Esophagus muscularis mucosa (tissue), 3 donors: ENCODE data around the gene GNPNAT1.

Experiments
- POLR2A ChIP-seq: fragments of 450-650 bp; IDR thresholded peaks from one replicate; pipeline ENCODE4 v1.6.1; 2017; ENCODE audit warnings: antibody characterized with exemption, moderate library complexity, mild to moderate bottlenecking, low read depth
- POLR2AphosphoS5 ChIP-seq, 2 donors: sonication (generic); formaldehyde crosslinking; IDR thresholded peaks; one replicate each; pipeline ENCODE4 v1.6.1; 2017; ENCODE audit warnings: antibody characterized with exemption in 2 of 2
- TF ChIP-seq, protein P1 (sequence below), 3 experiments: fragments of 200-600 bp in 2 of 3; fragments of 450-650 bp in 1 of 3; sonication (generic) in 2 of 3; IDR thresholded peaks; one replicate each; pipeline ENCODE4 v1.5.1; 2017 to 2019; ENCODE audit warnings: antibody characterized with exemption in 3 of 3, mild to moderate bottlenecking in 2 of 3, moderate library complexity in 1 of 3

GRCh38 chr14:52835122-52835903, 43.9 kb upstream of the GNPNAT1 start:
- TF ChIP-seq, protein P1, sequence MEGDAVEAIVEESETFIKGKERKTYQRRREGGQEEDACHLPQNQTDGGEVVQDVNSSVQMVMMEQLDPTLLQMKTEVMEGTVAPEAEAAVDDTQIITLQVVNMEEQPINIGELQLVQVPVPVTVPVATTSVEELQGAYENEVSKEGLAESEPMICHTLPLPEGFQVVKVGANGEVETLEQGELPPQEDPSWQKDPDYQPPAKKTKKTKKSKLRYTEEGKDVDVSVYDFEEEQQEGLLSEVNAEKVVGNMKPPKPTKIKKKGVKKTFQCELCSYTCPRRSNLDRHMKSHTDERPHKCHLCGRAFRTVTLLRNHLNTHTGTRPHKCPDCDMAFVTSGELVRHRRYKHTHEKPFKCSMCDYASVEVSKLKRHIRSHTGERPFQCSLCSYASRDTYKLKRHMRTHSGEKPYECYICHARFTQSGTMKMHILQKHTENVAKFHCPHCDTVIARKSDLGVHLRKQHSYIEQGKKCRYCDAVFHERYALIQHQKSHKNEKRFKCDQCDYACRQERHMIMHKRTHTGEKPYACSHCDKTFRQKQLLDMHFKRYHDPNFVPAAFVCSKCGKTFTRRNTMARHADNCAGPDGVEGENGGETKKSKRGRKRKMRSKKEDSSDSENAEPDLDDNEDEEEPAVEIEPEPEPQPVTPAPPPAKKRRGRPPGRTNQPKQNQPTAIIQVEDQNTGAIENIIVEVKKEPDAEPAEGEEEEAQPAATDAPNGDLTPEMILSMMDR (IDR thresholded peaks at IDR 0.05) = no peak
- TF ChIP-seq POLR2AphosphoS5 (IDR thresholded peaks at IDR 0.05) = no peak
- TF ChIP-seq POLR2A = no peak
